HPDE6-E6E7 (cell line): ENCODE data around the gene PPP1CC.

Experiments used
- DNase-seq: peaks from one replicate; pipeline ENCODE4 v3.0.0; 2011; ENCODE audit warnings: missing footprints; ENCODE audit errors: extremely low spot score

PPP1CC gene

DNA sequence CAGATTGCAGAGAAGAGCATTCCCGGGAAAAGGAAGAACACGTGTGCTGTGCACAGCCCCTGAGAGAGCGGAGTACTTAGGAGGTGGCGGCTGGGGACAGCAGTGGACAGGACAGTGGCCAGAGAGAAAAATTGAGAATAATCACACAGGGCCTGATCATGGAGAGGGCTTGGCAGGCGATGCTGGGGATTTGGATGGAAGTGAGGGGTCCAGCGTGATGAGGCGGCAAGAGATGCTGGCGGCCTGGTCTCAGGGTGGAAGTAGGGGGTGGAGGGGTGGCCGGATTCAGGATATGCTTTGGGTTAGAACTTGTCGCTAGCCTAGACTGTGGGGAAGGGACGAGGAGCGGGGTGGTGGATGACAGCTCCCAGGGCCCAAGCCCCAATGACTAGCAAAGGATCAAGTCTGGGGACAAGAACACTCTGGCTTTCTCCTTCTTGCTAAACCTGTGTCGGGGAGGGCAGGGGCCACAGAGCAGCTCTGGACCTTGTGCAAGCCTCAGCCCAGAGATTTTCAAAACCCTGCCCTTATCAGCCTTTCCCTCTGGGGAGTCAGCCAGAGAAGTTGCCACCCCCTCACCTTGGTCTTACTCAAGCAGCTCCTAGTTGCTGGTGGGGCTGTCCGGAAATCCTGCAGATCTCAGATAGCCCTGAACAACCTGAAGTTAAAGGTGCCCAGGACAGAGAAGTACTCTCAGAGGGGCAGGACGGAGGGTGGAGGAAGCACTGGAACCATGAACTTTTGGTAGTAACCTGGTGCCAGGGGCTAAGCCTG lies 55.1 kb downstream of the PPP1CC start:
- DNase-seq, result no peak

GRCh38 chr12:110686294-110686903 lies 56.3 kb downstream of the PPP1CC start:
- DNase-seq, result no peak

DNA sequence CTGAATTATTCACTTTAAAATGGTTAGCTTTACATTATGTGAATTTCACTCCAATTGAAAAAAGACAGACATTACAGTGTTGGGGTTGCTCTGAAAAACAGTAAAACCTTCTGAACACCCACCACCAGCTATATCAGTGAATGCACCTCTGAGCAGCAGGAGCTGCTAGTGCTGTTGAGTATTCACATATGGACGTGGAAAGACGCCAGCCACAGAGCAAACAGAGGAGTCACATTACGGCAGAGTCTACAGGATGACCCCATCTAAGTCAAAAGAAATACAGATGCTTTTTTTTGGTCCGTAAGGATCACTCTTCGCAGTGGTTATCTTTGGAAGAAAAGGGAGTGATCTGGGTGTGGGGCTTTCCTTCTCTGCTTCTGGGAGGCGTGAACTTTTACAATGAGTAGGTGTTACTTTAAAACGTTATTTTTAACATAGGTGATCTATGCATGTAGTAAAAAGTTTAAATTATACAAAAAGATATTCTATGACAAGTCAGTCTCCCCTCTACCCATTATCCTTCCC lies 58.3 kb downstream of the PPP1CC start:
- no peak for DNase-seq

- DNase-seq, result no peak
These were observed 58.8 kb downstream of the PPP1CC start for GRCh38 chr12:110683888-110684287.

- no peak for DNase-seq
These were observed 62.7 kb downstream of the PPP1CC start for GRCh38 chr12:110680032-110680431.

- DNase-seq, result no peak
These were observed 63.5 kb downstream of the PPP1CC start for GRCh38 chr12:110679201-110679600.

- no peak for DNase-seq
These were observed 64.7 kb downstream of the PPP1CC start for GRCh38 chr12:110677982-110678381.

GRCh38 chr12:110677206-110677911 lies 65.3 kb downstream of the PPP1CC start:
- DNase-seq, result no peak

DNA sequence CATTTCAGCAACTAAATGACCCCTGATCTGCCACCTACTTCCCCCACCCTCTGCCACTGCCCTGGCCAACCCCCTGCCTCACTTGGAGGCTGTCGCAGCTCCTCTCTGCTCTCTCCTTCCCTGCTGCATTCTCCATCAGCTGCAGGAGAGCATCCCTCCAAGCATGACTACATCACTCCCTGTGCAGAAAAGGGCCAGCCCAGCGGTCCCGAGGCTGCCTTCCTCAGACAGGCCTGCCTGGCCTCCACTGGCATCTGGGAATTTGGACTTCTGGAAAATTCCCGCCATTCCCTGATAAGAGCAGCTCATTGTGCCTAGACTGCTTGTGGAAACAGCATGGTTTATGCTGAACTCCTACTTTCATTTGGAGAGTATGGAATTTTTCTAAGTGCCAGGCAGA lies 66.5 kb downstream of the PPP1CC start:
- DNase-seq, result no peak

DNA sequence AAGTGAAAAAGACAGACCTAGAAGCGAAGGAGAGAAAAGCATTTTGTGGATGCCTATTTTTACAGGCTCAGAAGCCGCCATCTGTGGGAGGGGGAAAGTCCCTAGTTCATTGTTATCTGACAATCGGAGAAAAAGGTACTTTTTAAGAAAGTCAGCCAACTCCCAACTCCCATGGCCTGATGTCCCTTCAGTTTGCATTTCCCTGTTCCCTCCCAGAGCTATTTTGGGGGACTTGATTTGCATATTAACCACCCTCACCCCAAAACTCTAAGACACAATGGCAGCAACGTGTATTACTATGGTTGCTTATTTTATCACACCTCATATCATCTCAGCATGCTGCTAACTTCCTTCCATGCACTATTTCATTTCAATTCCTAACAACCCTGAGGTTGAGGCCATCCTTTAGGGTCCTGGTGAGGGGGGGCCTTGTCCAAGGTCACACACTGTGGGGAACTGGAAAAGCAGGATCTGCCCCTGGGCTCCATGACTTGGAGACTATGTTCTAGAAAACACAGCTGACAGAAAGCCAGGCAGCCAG lies 72.5 kb downstream of the PPP1CC start:
- no peak for DNase-seq
